ENCODE results near the gene CBFA2T3. TPM values are rescaled to one million over a fixed set of nuclear protein-coding genes. Genes with fewer than 3 reads are reported as not detected.

CBFA2T3 gene
- total and polyA plus RNA-seq, 4 donors: 0.18 to 9.4 (median 2.7) TPM

DNA sequence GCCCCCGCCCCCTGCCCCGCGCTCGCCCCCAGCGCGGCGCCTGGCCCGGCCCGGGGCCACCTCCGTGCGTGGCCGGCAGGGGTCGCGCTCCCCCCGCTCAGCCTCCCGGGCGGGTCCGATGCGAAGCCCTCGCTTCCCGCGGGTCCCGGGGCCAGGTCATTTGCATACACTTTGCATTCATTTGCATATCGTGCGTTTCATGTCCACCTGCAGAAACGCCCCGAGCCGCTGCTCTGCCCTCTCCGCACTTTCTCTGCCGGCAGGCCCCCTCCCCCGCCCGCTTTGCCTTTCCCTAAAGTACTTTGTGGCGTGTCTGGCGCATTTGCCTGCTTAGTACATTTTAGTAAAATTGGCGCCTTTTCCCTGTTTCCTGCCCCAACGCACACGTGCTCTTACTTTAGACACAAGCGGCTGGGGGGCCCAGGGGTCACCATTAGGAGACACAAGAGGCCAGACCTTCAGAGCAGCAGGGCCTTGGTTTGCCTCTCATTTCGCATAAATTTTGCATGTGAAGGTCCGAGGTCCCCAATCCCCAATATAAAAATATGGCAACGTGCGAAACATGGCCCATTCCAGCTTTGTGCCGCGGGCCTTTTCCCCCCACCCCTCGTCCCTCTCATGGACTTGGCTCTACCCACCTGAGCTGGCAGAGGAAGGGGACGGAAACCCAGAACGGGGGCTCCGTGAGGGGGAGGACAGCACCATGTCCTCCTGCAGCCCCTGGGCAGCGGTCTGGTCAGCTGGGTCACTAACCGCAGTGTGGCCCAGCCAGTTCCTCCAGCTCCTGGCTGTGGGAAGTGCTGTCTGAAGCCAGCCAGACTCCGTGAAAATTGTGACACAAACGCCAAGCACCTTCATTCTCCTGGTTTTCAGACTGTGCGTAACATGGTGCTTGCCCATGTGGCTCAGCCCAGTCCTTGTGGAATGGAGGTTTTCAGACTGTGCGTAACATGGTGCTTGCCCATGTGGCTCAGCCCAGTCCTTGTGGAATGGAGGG is 34.8 kb downstream of the CBFA2T3 start:
- ATAC-seq (ENCODE audit: low FRiP score) (no peak), DNase-seq (peak in 1 of 2 donors; percentile 66)
- H3K9me3 ChIP-seq (ENCODE audit: control insufficient read depth, low read length): no peaks in the 10 kb centered on the region
- WGBS, 2 donors: 20 to 30% methylated on average over 35 to 54 of the region's 54 CpGs
- H3K36me3 ChIP-seq (ENCODE audit: control insufficient read depth in 1 of 2, insufficient read depth in 2 of 2, low read length in 1 of 2): no peaks in the 10 kb centered on the region
- no peaks in the 10 kb centered on the region for H3K27me3 ChIP-seq (ENCODE audit: control insufficient read depth in 1 of 2, insufficient read depth in 2 of 2, low read length in 1 of 2)
- no peaks in the 10 kb centered on the region for H3K4me1 ChIP-seq (ENCODE audit: control insufficient read depth in 1 of 2, insufficient read depth in 2 of 2, low read length in 2 of 2)
- intact Hi-C loops (cut with DNase I): loop anchor here in 1 of 2 donors (10.0 kb wide), 1 partner anchor 273 kb away; the partner anchor contains the start of gene ZNF778
- peak overlapping the region in 1 of 2 donors; percentile 18 for H3K4me3 ChIP-seq (ENCODE audit: low read length in 2 of 2)
- no peak overlapping the region for H3K27ac ChIP-seq (ENCODE audit: low read depth in 1 of 2, low read length in 2 of 2)

GRCh38 chr16:88940862-88941817 is 35.9 kb downstream of the CBFA2T3 start:
- no peaks in the 10 kb centered on the region for H3K9me3 ChIP-seq (ENCODE audit: control insufficient read depth, low read length)
- H3K36me3 ChIP-seq (ENCODE audit: control insufficient read depth in 1 of 2, insufficient read depth in 2 of 2, low read length in 1 of 2): no peaks in the 10 kb centered on the region
- no peak overlapping the region for H3K27ac ChIP-seq (ENCODE audit: low read depth in 1 of 2, low read length in 2 of 2)
- ATAC-seq (ENCODE audit: low FRiP score) (no peak), DNase-seq (peak in 1 of 2 donors; percentile 24)
- no peaks in the 10 kb centered on the region for H3K27me3 ChIP-seq (ENCODE audit: control insufficient read depth in 1 of 2, insufficient read depth in 2 of 2, low read length in 1 of 2)
- 0 to 1% methylated on average over 37 to 152 of the region's 152 CpGs for WGBS, 2 donors
- H3K4me3 ChIP-seq (ENCODE audit: low read length in 2 of 2): peak overlapping the region in 1 of 2 donors; percentile 18
- intact Hi-C loops (cut with DNase I): loop anchor here in 1 of 2 donors (10.0 kb wide), 1 partner anchor 274 kb away; the partner anchor contains the start of gene ZNF778
- no peaks in the 10 kb centered on the region for H3K4me1 ChIP-seq (ENCODE audit: control insufficient read depth in 1 of 2, insufficient read depth in 2 of 2, low read length in 2 of 2)

- WGBS, 2 donors: 7 to 9% methylated on average over 65 to 73 of the region's 73 CpGs
- intact Hi-C loops (cut with DNase I): loop anchor here in 1 of 2 donors (10.0 kb wide), 1 partner anchor 275 kb away; the partner anchor contains the start of gene ZNF778
- Histone ChIP-seq H3K27me3 (ENCODE audit: control insufficient read depth in 1 of 2, insufficient read depth in 2 of 2, low read length in 1 of 2) (no peaks in the 10 kb centered on the region), H3K4me1 (ENCODE audit: control insufficient read depth in 1 of 2, insufficient read depth in 2 of 2, low read length in 2 of 2) (no peaks in the 10 kb centered on the region), H3K9me3 (ENCODE audit: control insufficient read depth, low read length) (no peaks in the 10 kb centered on the region), H3K27ac (ENCODE audit: low read depth in 1 of 2, low read length in 2 of 2) (no peak overlapping the region), H3K36me3 (ENCODE audit: control insufficient read depth in 1 of 2, insufficient read depth in 2 of 2, low read length in 1 of 2) (no peaks in the 10 kb centered on the region), H3K4me3 (ENCODE audit: low read length in 2 of 2) (no peak overlapping the region)
- peak; percentile 12 for ATAC-seq (ENCODE audit: low FRiP score)
- peak in 1 of 2 donors; percentile 45 for DNase-seq
These were observed 36.8 kb downstream of the CBFA2T3 start for GRCh38 chr16:88939972-88940861.

DNA sequence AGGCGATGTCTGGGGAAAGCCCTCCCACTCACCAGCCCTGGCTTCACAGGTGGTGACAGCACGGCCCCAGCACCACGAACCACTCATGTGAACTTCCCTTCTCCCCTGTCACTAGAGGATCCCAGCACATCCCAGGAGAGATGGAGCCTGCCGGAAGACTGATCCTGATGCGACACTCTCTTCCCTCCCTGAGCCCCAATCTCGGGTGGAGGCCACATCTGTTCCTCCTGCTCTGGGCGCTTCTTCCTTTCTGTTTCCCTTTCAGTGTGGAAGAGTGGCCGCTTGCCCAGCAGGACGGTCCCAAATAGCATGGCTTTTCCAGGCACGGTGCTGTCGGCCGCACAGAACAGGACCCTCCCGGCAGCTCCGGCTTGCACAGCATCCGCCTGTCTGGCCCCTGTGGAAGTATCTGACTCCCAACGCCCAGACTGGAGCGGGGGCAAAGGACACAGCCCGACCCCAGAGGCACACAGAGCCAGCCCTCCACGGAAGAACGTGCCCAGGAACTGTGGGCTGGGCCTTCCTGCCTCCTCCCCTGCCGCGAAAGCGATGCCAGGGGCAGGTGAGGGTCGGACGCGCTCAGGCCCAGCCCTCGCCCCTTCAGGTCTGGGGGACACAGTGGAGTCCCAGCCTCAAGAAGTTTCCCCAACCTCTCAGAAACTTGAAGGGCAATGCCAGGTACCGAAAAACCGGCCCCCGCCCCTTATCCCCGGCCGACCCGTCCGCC is 37.6 kb downstream of the CBFA2T3 start:
- WGBS, 2 donors: 74 to 76% methylated on average over 31 to 34 of the region's 34 CpGs
- H3K27ac ChIP-seq (ENCODE audit: low read depth in 1 of 2, low read length in 2 of 2): no peak overlapping the region
- no peaks in the 10 kb centered on the region for H3K27me3 ChIP-seq (ENCODE audit: control insufficient read depth in 1 of 2, insufficient read depth in 2 of 2, low read length in 1 of 2)
- no peak for DNase-seq
- H3K4me1 ChIP-seq (ENCODE audit: control insufficient read depth in 1 of 2, insufficient read depth in 2 of 2, low read length in 2 of 2): no peaks in the 10 kb centered on the region
- no peak overlapping the region for H3K4me3 ChIP-seq (ENCODE audit: low read length in 2 of 2)
- ATAC-seq (ENCODE audit: low FRiP score): peak; percentile 12
- intact Hi-C loops (cut with DNase I): no loop called here
- no peaks in the 10 kb centered on the region for H3K9me3 ChIP-seq (ENCODE audit: control insufficient read depth, low read length)
- no peaks in the 10 kb centered on the region for H3K36me3 ChIP-seq (ENCODE audit: control insufficient read depth in 1 of 2, insufficient read depth in 2 of 2, low read length in 1 of 2)

DNA sequence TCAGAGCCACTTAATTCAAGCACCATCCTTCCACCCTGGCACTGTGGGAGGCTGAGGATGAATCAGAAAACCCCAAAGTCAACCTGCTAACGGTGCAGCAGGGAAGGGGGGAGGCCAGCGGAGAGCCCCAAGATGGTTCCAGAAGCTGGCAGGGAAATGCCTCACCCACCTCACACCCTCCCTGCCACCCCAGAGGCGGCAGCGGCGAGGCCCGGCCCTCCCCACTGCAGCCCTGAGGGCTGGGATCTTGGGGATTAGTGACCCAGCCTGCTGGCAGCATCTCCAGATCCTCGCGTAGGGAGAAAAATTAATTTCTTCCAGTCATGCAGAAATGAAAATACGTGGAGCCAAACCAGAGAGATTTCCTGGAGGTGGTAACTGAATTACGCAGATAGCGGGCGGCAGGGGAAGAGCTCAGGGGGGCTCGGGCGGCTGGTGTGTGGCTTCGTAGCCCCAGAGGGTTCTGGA is 38.2 kb downstream of the CBFA2T3 start:
- intact Hi-C loops (cut with DNase I): no loop called here
- DNase-seq: no peak
- no peak overlapping the region for H3K27ac ChIP-seq (ENCODE audit: low read depth in 1 of 2, low read length in 2 of 2)
- 81 to 82% methylated on average over 15 of the region's 15 CpGs for WGBS, 2 donors
- no peak overlapping the region for H3K4me3 ChIP-seq (ENCODE audit: low read length in 2 of 2)
- no peaks in the 10 kb centered on the region for H3K36me3 ChIP-seq (ENCODE audit: control insufficient read depth in 1 of 2, insufficient read depth in 2 of 2, low read length in 1 of 2)
- H3K9me3 ChIP-seq (ENCODE audit: control insufficient read depth, low read length): no peaks in the 10 kb centered on the region
- no peaks in the 10 kb centered on the region for H3K4me1 ChIP-seq (ENCODE audit: control insufficient read depth in 1 of 2, insufficient read depth in 2 of 2, low read length in 2 of 2)
- ATAC-seq (ENCODE audit: low FRiP score): no peak
- no peaks in the 10 kb centered on the region for H3K27me3 ChIP-seq (ENCODE audit: control insufficient read depth in 1 of 2, insufficient read depth in 2 of 2, low read length in 1 of 2)

- no peaks in the 10 kb centered on the region for H3K27me3 ChIP-seq (ENCODE audit: control insufficient read depth in 1 of 2, insufficient read depth in 2 of 2, low read length in 1 of 2)
- ATAC-seq (ENCODE audit: low FRiP score) (no peak), DNase-seq (no peak)
- no peak overlapping the region for H3K4me3 ChIP-seq (ENCODE audit: low read length in 2 of 2)
- H3K36me3 ChIP-seq (ENCODE audit: control insufficient read depth in 1 of 2, insufficient read depth in 2 of 2, low read length in 1 of 2): no peaks in the 10 kb centered on the region
- no peak overlapping the region for H3K27ac ChIP-seq (ENCODE audit: low read depth in 1 of 2, low read length in 2 of 2)
- no peaks in the 10 kb centered on the region for H3K4me1 ChIP-seq (ENCODE audit: control insufficient read depth in 1 of 2, insufficient read depth in 2 of 2, low read length in 2 of 2)
- WGBS, 2 donors: 91 to 93% methylated on average over 30 to 32 of the region's 32 CpGs
- intact Hi-C loops (cut with DNase I): no loop called here
- no peaks in the 10 kb centered on the region for H3K9me3 ChIP-seq (ENCODE audit: control insufficient read depth, low read length)
These were observed 38.8 kb downstream of the CBFA2T3 start for GRCh38 chr16:88938119-88938776.

- WGBS, 2 donors: 91 to 93% methylated on average over 19 of the region's 19 CpGs
- intact Hi-C loops (cut with DNase I): no loop called here
- Histone ChIP-seq H3K36me3 (ENCODE audit: control insufficient read depth in 1 of 2, insufficient read depth in 2 of 2, low read length in 1 of 2) (no peaks in the 10 kb centered on the region), H3K4me3 (ENCODE audit: low read length in 2 of 2) (no peak overlapping the region), H3K4me1 (ENCODE audit: control insufficient read depth in 1 of 2, insufficient read depth in 2 of 2, low read length in 2 of 2) (no peaks in the 10 kb centered on the region), H3K27ac (ENCODE audit: low read depth in 1 of 2, low read length in 2 of 2) (no peak overlapping the region), H3K27me3 (ENCODE audit: control insufficient read depth in 1 of 2, insufficient read depth in 2 of 2, low read length in 1 of 2) (no peaks in the 10 kb centered on the region), H3K9me3 (ENCODE audit: control insufficient read depth, low read length) (no peaks in the 10 kb centered on the region)
- no peak for DNase-seq
- ATAC-seq (ENCODE audit: low FRiP score): no peak
These were observed 39.8 kb downstream of the CBFA2T3 start for GRCh38 chr16:88937206-88937621.

Measured in aorta (tissue), 5 donors.